SU-DHL-6 (cell line): Measurements from ENCODE around the gene EDIL3.

Experiments used
- H2AFZ ChIP-seq: fragments of 200-600 bp; sonication (generic); 2 replicates; pipeline ENCODE4 v1.6.1; 2014; ENCODE audit warnings: low read depth, mild to moderate bottlenecking, moderate library complexity, mixed read lengths, antibody characterized with exemption, low read length; ENCODE audit not compliant: severe bottlenecking
- H3F3A ChIP-seq: fragments of 200-600 bp; shearing (Covaris generic); 2 replicates; pipeline ENCODE4 v1.6.0; 2016; ENCODE audit warnings: antibody characterized with exemption, mild to moderate bottlenecking; ENCODE audit not compliant: insufficient read depth
- H3K27ac ChIP-seq: fragments of 200-600 bp; sonication (generic); 2 replicates; pipeline ENCODE4 v1.5.1; 2016; ENCODE audit warnings: low read depth, mild to moderate bottlenecking, low read length, moderate library complexity, mixed read lengths
- H3K27me3 ChIP-seq: fragments of 200-600 bp; sonication (generic), shearing (Covaris generic); 2 replicates; pipeline ENCODE4 v1.6.0; 2014; ENCODE audit warnings: mild to moderate bottlenecking, low read length
- H3K36me3 ChIP-seq: fragments of 200-600 bp; sonication (generic); 2 replicates; pipeline ENCODE4 v1.6.1; 2014; ENCODE audit warnings: mild to moderate bottlenecking, low read length, mixed read lengths
- H3K4me2 ChIP-seq: fragments of 300-600, 200-600 bp; shearing (Covaris generic), sonication (generic); 2 replicates; pipeline ENCODE4 v1.6.0; 2014; ENCODE audit warnings: low read length, low read depth, mild to moderate bottlenecking; ENCODE audit not compliant: poor library complexity, severe bottlenecking
- H3K4me3 ChIP-seq: fragments of 200-600 bp; sonication (generic); 2 replicates; pipeline ENCODE4 v1.5.1; 2014; ENCODE audit warnings: antibody characterized with exemption, low read length, mild to moderate bottlenecking, mixed read lengths; ENCODE audit not compliant: insufficient read depth, poor library complexity, severe bottlenecking
- H3K79me2 ChIP-seq: fragments of 200-600 bp; sonication (generic); 2 replicates; pipeline ENCODE4 v1.6.1; 2014; ENCODE audit warnings: mild to moderate bottlenecking, low read length, moderate library complexity; ENCODE audit not compliant: insufficient read depth
- H3K9ac ChIP-seq: fragments of 200-600 bp; sonication (generic); 2 replicates; pipeline ENCODE4 v1.7.0; 2014; ENCODE audit warnings: mild to moderate bottlenecking, low read length
- H3K9me2 ChIP-seq: fragments of 200-600 bp; sonication (generic); replicated peaks from 2 replicates; pipeline ENCODE4 v1.6.1; 2014; ENCODE audit warnings: low read length; ENCODE audit not compliant: insufficient read depth
- H3K9me3 ChIP-seq: fragments of 200-600 bp; sonication (generic); 2 replicates; pipeline ENCODE4 v1.6.1; 2014; ENCODE audit warnings: low read length, mixed read lengths; ENCODE audit not compliant: insufficient read depth
- H4K20me1 ChIP-seq: fragments of 200-600 bp; sonication (generic); 2 replicates; pipeline ENCODE4 v1.6.1; 2014; ENCODE audit warnings: low read depth, mild to moderate bottlenecking, antibody characterized with exemption, low read length, moderate library complexity, mixed read lengths
- EZH2phosphoT487 ChIP-seq: fragments of 200-600 bp; sonication (generic), shearing (Covaris generic); conservative IDR thresholded peaks from 2 replicates; pipeline ENCODE4 v1.6.1; 2018; ENCODE audit warnings: mild to moderate bottlenecking, antibody characterized with exemption, low read length, moderate library complexity, mixed read lengths
- TF ChIP-seq, protein P1 (sequence below): fragments of 200-600 bp; sonication (generic); IDR thresholded peaks from one replicate; pipeline ENCODE4 v1.5.1; 2017; ENCODE audit warnings: antibody characterized with exemption, mild to moderate bottlenecking, low read length, moderate library complexity; ENCODE audit not compliant: insufficient read depth, poor library complexity, severe bottlenecking

The EDIL3 gene

GRCh38 chr5:84072339-84072738 lies 312.3 kb downstream of the EDIL3 start:
- Histone ChIP-seq H3K79me2 (no peaks in the 10 kb centered on the region), H3K9ac (no peak overlapping the region), H3K4me2 (no peak overlapping the region), H4K20me1 (no peaks in the 10 kb centered on the region), H3K36me3 (no peaks in the 10 kb centered on the region), H3K27ac (no peak overlapping the region), H3F3A (no peaks in the 10 kb centered on the region), H3K9me3 (no peaks in the 10 kb centered on the region), H3K4me3 (no peak overlapping the region), H2AFZ (no peak overlapping the region), H3K27me3 (no peaks in the 10 kb centered on the region), H3K9me2 (no peaks in the 10 kb centered on the region)
- TF ChIP-seq, protein P1, sequence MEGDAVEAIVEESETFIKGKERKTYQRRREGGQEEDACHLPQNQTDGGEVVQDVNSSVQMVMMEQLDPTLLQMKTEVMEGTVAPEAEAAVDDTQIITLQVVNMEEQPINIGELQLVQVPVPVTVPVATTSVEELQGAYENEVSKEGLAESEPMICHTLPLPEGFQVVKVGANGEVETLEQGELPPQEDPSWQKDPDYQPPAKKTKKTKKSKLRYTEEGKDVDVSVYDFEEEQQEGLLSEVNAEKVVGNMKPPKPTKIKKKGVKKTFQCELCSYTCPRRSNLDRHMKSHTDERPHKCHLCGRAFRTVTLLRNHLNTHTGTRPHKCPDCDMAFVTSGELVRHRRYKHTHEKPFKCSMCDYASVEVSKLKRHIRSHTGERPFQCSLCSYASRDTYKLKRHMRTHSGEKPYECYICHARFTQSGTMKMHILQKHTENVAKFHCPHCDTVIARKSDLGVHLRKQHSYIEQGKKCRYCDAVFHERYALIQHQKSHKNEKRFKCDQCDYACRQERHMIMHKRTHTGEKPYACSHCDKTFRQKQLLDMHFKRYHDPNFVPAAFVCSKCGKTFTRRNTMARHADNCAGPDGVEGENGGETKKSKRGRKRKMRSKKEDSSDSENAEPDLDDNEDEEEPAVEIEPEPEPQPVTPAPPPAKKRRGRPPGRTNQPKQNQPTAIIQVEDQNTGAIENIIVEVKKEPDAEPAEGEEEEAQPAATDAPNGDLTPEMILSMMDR = no peak
- no peak for TF ChIP-seq EZH2phosphoT487

GRCh38 chr5:84069608-84070179 lies 315.0 kb downstream of the EDIL3 start:
- Histone ChIP-seq H3K9ac (no peak overlapping the region), H2AFZ (no peak overlapping the region), H3K9me3 (no peaks in the 10 kb centered on the region), H3K4me2 (no peak overlapping the region), H3K79me2 (no peaks in the 10 kb centered on the region), H3K9me2 (no peaks in the 10 kb centered on the region), H3K27me3 (no peaks in the 10 kb centered on the region), H4K20me1 (no peaks in the 10 kb centered on the region), H3K36me3 (no peaks in the 10 kb centered on the region), H3K4me3 (no peak overlapping the region), H3K27ac (no peak overlapping the region), H3F3A (no peaks in the 10 kb centered on the region)
- TF ChIP-seq EZH2phosphoT487 = no peak
- TF ChIP-seq, protein P1 = no peak

GRCh38 chr5:84063041-84063440 lies 321.6 kb downstream of the EDIL3 start:
- TF ChIP-seq, protein P1 = no peak
- no peak for TF ChIP-seq EZH2phosphoT487
- Histone ChIP-seq H3K9me2 (no peaks in the 10 kb centered on the region), H3K27me3 (no peaks in the 10 kb centered on the region), H3K79me2 (no peaks in the 10 kb centered on the region), H3F3A (no peaks in the 10 kb centered on the region), H4K20me1 (no peaks in the 10 kb centered on the region), H3K9me3 (no peaks in the 10 kb centered on the region), H3K36me3 (no peaks in the 10 kb centered on the region), H3K4me3 (no peak overlapping the region), H3K9ac (no peak overlapping the region), H3K4me2 (no peak overlapping the region), H3K27ac (no peak overlapping the region), H2AFZ (no peak overlapping the region)

GRCh38 chr5:84059672-84060071 lies 325.0 kb downstream of the EDIL3 start:
- Histone ChIP-seq H3K4me2 (no peak overlapping the region), H3K27me3 (no peaks in the 10 kb centered on the region), H3F3A (no peaks in the 10 kb centered on the region), H3K27ac (no peak overlapping the region), H3K36me3 (no peaks in the 10 kb centered on the region), H3K79me2 (no peaks in the 10 kb centered on the region), H3K9me2 (no peaks in the 10 kb centered on the region), H4K20me1 (no peaks in the 10 kb centered on the region), H3K9me3 (no peaks in the 10 kb centered on the region), H3K4me3 (no peak overlapping the region), H3K9ac (no peak overlapping the region), H2AFZ (no peak overlapping the region)
- TF ChIP-seq EZH2phosphoT487 = no peak
- TF ChIP-seq, protein P1 = no peak
